IMR-90 (cell line): ENCODE results near the gene TMTC2. TPM values are rescaled to one million over a fixed set of nuclear protein-coding genes. Genes with fewer than 3 reads are reported as not detected.

Experiments used
- ATAC-seq: fragments of 200-7000 bp; cut with Tn5 transposase; 2 replicates; pipeline ENCODE4 v1.9.1; 2020; ENCODE audit warnings: low read depth, mild to moderate bottlenecking, moderate library complexity
- BruUV-seq: library from RNA; stranded (reverse); fragments of 400-500 nt; replicated peaks from 2 replicates; lab custom pipeline; 2021; lab: Mats Ljungman, UMichigan
- CTCF ChIA-PET: fragments of 300-600 bp; formaldehyde crosslinking; extraction: SDS; loops from one replicate; lab custom pipeline; 2021; ENCODE audit warnings: antibody characterized with exemption; lab: Yijun Ruan, JAX
- POLR2A ChIA-PET: fragments of 300-600 bp; sonication (Branson Sonifier 250); formaldehyde crosslinking; loops from one replicate; lab custom pipeline; 2022; ENCODE audit warnings: antibody characterized with exemption; ENCODE audit not compliant: unreplicated experiment; lab: Charles Lee
- DNase-seq: peaks from one replicate; pipeline ENCODE4 v3.0.0; 2013
- H2AFZ ChIP-seq: replicated peaks from 2 replicates; pipeline ENCODE3; 2013; ENCODE audit warnings: low read length, mild to moderate bottlenecking; ENCODE audit not compliant: poor library complexity
- H2AK5ac ChIP-seq: 2 replicates; pipeline ENCODE4 v1.6.1; 2013; ENCODE audit warnings: low read depth, low read length, inconsistent platforms
- H2AK9ac ChIP-seq: replicated peaks from 2 replicates; pipeline ENCODE3; 2013; ENCODE audit warnings: mild to moderate bottlenecking, low read depth, low read length, moderate library complexity; ENCODE audit not compliant: poor library complexity
- H2BK120ac ChIP-seq: 2 replicates; pipeline ENCODE4 v1.6.1; 2013; ENCODE audit warnings: low read depth, low read length, inconsistent platforms
- H2BK15ac ChIP-seq: 3 replicates; pipeline ENCODE4 v1.6.1; 2013; ENCODE audit warnings: low read depth, low read length, inconsistent platforms
- H2BK20ac ChIP-seq: 2 replicates; pipeline ENCODE4 v1.6.1; 2013; ENCODE audit warnings: low read depth, mild to moderate bottlenecking, inconsistent platforms, low read length, moderate library complexity
- H2BK5ac ChIP-seq: 2 replicates; pipeline ENCODE4 v1.6.1; 2013; ENCODE audit warnings: mild to moderate bottlenecking, low read depth, low read length, inconsistent platforms; ENCODE audit not compliant: poor library complexity, severe bottlenecking
- H3K14ac ChIP-seq: replicated peaks from 2 replicates; pipeline ENCODE4 v1.6.1; 2013; ENCODE audit warnings: low read depth, low read length, inconsistent platforms
- H3K18ac ChIP-seq: 2 replicates; pipeline ENCODE4 v1.6.1; 2013; ENCODE audit warnings: low read depth, low read length, control low read depth
- H3K23ac ChIP-seq: 2 replicates; pipeline ENCODE4 v1.6.1; 2013; ENCODE audit warnings: low read depth, low read length, inconsistent platforms
- H3K27ac ChIP-seq: 2 replicates; pipeline ENCODE4 v1.5.1; 2013; ENCODE audit warnings: mild to moderate bottlenecking, control low read depth, low read length; ENCODE audit not compliant: insufficient read depth
- H3K27me3 ChIP-seq: 2 replicates; pipeline ENCODE4 v1.6.1; 2013; ENCODE audit warnings: low read length; ENCODE audit not compliant: control insufficient read depth, insufficient read depth
- H3K36me3 ChIP-seq: 2 replicates; pipeline ENCODE4 v1.6.1; 2013; ENCODE audit warnings: low read length, mixed read lengths; ENCODE audit not compliant: control insufficient read depth, insufficient read depth
- H3K4ac ChIP-seq: 2 replicates; pipeline ENCODE4 v1.6.1; 2013; ENCODE audit warnings: low read depth, low read length, inconsistent platforms
- H3K4me1 ChIP-seq: 2 replicates; pipeline ENCODE4 v1.6.1; 2013; ENCODE audit warnings: low read length, mixed read lengths; ENCODE audit not compliant: control insufficient read depth, insufficient read depth
- H3K4me2 ChIP-seq: 2 replicates; pipeline ENCODE4 v1.6.1; 2013; ENCODE audit warnings: low read depth, mild to moderate bottlenecking, control low read depth, low read length, moderate library complexity
- H3K4me3 ChIP-seq: 2 replicates; pipeline ENCODE4 v1.5.1; 2013; ENCODE audit warnings: low read depth, mild to moderate bottlenecking, control low read depth, low read length, moderate library complexity; ENCODE audit not compliant: insufficient read depth
- H3K56ac ChIP-seq: 2 replicates; pipeline ENCODE4 v1.6.1; 2013; ENCODE audit warnings: low read length, inconsistent platforms; ENCODE audit not compliant: insufficient read depth; ENCODE audit errors: extremely low read depth
- H3K79me1 ChIP-seq, 2 experiments: 2 replicates each; pipeline ENCODE4 v1.6.1; 2013; ENCODE audit warnings: low read length in 2 of 2, inconsistent platforms in 1 of 2, low read depth in 1 of 2
- H3K9ac ChIP-seq: 2 replicates; pipeline ENCODE4 v1.6.1; 2013; ENCODE audit warnings: low read depth, low read length, control low read depth
- H3K9me1 ChIP-seq: 2 replicates; pipeline ENCODE4 v1.6.1; 2013; ENCODE audit warnings: low read length, inconsistent platforms; ENCODE audit not compliant: insufficient read depth
- H3K9me3 ChIP-seq: 2 replicates; pipeline ENCODE4 v1.6.1; 2013; ENCODE audit warnings: low read length; ENCODE audit not compliant: control insufficient read depth, insufficient read depth
- H4K20me1 ChIP-seq: 2 replicates; pipeline ENCODE4 v1.6.1; 2013; ENCODE audit warnings: low read length, inconsistent platforms; ENCODE audit not compliant: insufficient read depth
- H4K5ac ChIP-seq: 2 replicates; pipeline ENCODE4 v1.6.1; 2013; ENCODE audit warnings: mild to moderate bottlenecking, low read depth, low read length, control low read depth
- H4K8ac ChIP-seq, 2 experiments: 2 replicates each; pipeline ENCODE4 v1.6.1; 2013; ENCODE audit warnings: low read depth in 2 of 2, low read length in 2 of 2, control low read depth in 1 of 2, inconsistent platforms in 1 of 2
- H4K91ac ChIP-seq: 2 replicates; pipeline ENCODE4 v1.6.1; 2013; ENCODE audit warnings: low read depth, low read length, inconsistent platforms; ENCODE audit not compliant: insufficient read depth
- BHLHE40 ChIP-seq: fragments of 150-350 bp; IDR thresholded peaks from 2 replicates; pipeline ENCODE4 v1.6.1; 2016; ENCODE audit warnings: mild to moderate bottlenecking, low read depth, low read length
- CEBPB ChIP-seq: IDR thresholded peaks from 2 replicates; pipeline ENCODE4 v1.6.1; 2012; ENCODE audit warnings: low read depth, low read length, improper control_type of control experiment
- CHD1 ChIP-seq: IDR thresholded peaks from 2 replicates; pipeline ENCODE4 v1.6.1; 2012; ENCODE audit warnings: low read depth, low read length, improper control_type of control experiment
- FOS ChIP-seq: fragments of 150-350 bp; IDR thresholded peaks from 2 replicates; pipeline ENCODE4 v1.6.1; 2016; ENCODE audit warnings: low read depth, low read length
- MAFK ChIP-seq: IDR thresholded peaks from 2 replicates; pipeline ENCODE4 v1.6.1; 2012; ENCODE audit warnings: low read depth, low read length, improper control_type of control experiment
- MAZ ChIP-seq: IDR thresholded peaks from 2 replicates; pipeline ENCODE4 v1.6.1; 2012; ENCODE audit warnings: low read depth, mild to moderate bottlenecking, low read length, improper control_type of control experiment, moderate library complexity, borderline replicate concordance
- MXI1 ChIP-seq: IDR thresholded peaks from 2 replicates; pipeline ENCODE4 v1.6.1; 2012; ENCODE audit warnings: low read depth, mild to moderate bottlenecking, low read length, moderate library complexity, borderline replicate concordance
- NFE2L2 ChIP-seq: fragments of 150-350 bp; IDR thresholded peaks from 2 replicates; pipeline ENCODE4 v1.6.1; 2016; ENCODE audit warnings: low read depth, mild to moderate bottlenecking, low read length
- POLR2A ChIP-seq: IDR thresholded peaks from 2 replicates; pipeline ENCODE4 v1.6.1; 2012; ENCODE audit warnings: mild to moderate bottlenecking, low read depth, low read length
- RAD21 ChIP-seq: IDR thresholded peaks from 2 replicates; pipeline ENCODE4 v1.6.1; 2012; ENCODE audit warnings: low read length, improper control_type of control experiment
- RCOR1 ChIP-seq: IDR thresholded peaks from 2 replicates; pipeline ENCODE4 v1.6.1; 2012; ENCODE audit warnings: mild to moderate bottlenecking, low read length, improper control_type of control experiment; ENCODE audit not compliant: insufficient replicate concordance
- RFX5 ChIP-seq: IDR thresholded peaks from 2 replicates; pipeline ENCODE4 v1.8.0; 2012; ENCODE audit warnings: low read depth, mild to moderate bottlenecking, low read length, moderate library complexity
- SMC3 ChIP-seq: fragments of 150-350 bp; IDR thresholded peaks from 2 replicates; pipeline ENCODE4 v1.6.1; 2016; ENCODE audit warnings: low read depth, mild to moderate bottlenecking, antibody characterized with exemption, low read length, moderate library complexity
- WGBS, 2 experiments: methylation state at CpG; one replicate each; pipeline versions ENCODE4 v1.1.5 to v1.1.7; 2013; ENCODE audit warnings: missing lambda C conversion rate in 2 of 2; ENCODE audit not compliant: insufficient read length in 1 of 2; ENCODE audit errors: extremely low coverage in 2 of 2; 5-methylcytosine and 5-hydroxymethylcytosine counted together
- dilution Hi-C: fragments of 300-500 bp; cut with HindIII; formaldehyde crosslinking; loops from one replicate; pipeline ENCODE4 v1.14.3; 2018; ENCODE audit warnings: low sequenced_read_pairs; ENCODE audit not compliant: unreplicated experiment
- in situ Hi-C: fragments of 300-500 bp; cut with MboI; formaldehyde crosslinking; loops from 3 replicates; pipeline ENCODE4 v1.14.3; 2019; ENCODE audit warnings: low sequenced_read_pairs, inconsistent platforms, mixed read lengths
- intact Hi-C: fragments of 100-400 bp; cut with micrococcal nuclease; formaldehyde crosslinking; loops from 2 replicates; pipeline ENCODE4 v1.10.0; 2022
- polyA plus RNA-seq, 3 experiments: library from polyadenylated mRNA; depleted of rRNA; stranded (reverse); fragments of >200 nt; gene quantifications; 2 replicates each; pipeline ENCODE4 v1.2.3, GENCODE V29; 2012; ENCODE audit warnings: low replicate concordance in 1 of 3
- total RNA-seq: library from RNA; depleted of rRNA; stranded (reverse); fragments of >200 nt; gene quantifications from 2 replicates; pipeline ENCODE4 v1.2.3, GENCODE V29; 2012
- TF ChIP-seq, protein P1 (sequence below): fragments of 150-350 bp; IDR thresholded peaks from 2 replicates; pipeline ENCODE4 v1.6.1; 2016; ENCODE audit warnings: low read depth, mild to moderate bottlenecking, low read length, moderate library complexity, borderline replicate concordance
- TF ChIP-seq, protein P2 (sequence below): fragments of 150-350 bp; IDR thresholded peaks from 2 replicates; pipeline ENCODE4 v1.6.1; 2017; ENCODE audit warnings: mild to moderate bottlenecking, antibody characterized with exemption, low read length, low read depth
- TF ChIP-seq, protein P3 (sequence below): conservative IDR thresholded peaks from 2 replicates; pipeline ENCODE4 v1.5.1; 2012; ENCODE audit warnings: mild to moderate bottlenecking, low read depth, low read length, improper control_type of control experiment

Gene TMTC2
- total and polyA plus RNA-seq, 2 of the 4 experiments (the other 2 are of a cell fraction) = 0.56 to 1.4 TPM

DNA sequence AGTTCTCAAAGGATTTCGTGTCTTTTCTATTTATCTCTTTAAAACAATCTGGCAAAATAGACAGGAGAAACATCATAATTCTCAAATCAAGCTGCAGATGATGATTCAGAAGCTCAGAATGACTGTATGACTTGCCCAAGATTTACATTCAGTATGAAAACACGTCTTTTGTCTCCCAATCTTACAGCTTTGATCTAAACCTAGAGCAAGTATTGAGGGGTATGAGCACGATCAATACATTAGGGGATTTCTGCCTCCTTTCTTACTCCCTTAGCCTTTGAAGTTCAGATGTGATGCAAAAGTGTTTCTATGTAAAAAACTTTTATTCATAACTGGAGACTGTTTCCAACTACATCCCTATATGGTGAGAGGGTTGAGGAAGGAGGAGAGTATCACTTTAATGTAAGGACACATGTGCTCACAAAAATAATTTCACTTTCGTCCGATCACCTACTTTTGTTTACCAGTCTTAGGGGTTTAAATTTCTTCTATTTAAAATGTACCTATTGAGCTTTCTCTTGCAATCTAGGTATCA, 454.8 kb downstream of the TMTC2 start:
- peaks cover 9% of the 10 kb centered on the region for H3K9me3 ChIP-seq
- no peak overlapping the region for H3K14ac ChIP-seq
- intact Hi-C loops (no loop called here), dilution Hi-C loops (no loop called here), in situ Hi-C loops (no loop called here)
- no peak overlapping the region for H2AK9ac ChIP-seq
- no peaks in the 10 kb centered on the region for H3K27me3 ChIP-seq
- H2BK5ac ChIP-seq = no peak overlapping the region
- H3K79me1 ChIP-seq = no peaks in the 10 kb centered on the region
- ATAC-seq = no peak
- ChIA-PET CTCF (no interaction called here), POLR2A (no interaction called here)
- TF ChIP-seq NFE2L2 (no peak), RAD21 (no peak), MAFK (no peak), SMC3 (no peak), CHD1 (no peak), POLR2A (no peak), BHLHE40 (no peak), MXI1 (no peak), RCOR1 (no peak), RFX5 (no peak), MAZ (no peak), CEBPB (no peak), FOS (no peak)
- TF ChIP-seq, protein P1, sequence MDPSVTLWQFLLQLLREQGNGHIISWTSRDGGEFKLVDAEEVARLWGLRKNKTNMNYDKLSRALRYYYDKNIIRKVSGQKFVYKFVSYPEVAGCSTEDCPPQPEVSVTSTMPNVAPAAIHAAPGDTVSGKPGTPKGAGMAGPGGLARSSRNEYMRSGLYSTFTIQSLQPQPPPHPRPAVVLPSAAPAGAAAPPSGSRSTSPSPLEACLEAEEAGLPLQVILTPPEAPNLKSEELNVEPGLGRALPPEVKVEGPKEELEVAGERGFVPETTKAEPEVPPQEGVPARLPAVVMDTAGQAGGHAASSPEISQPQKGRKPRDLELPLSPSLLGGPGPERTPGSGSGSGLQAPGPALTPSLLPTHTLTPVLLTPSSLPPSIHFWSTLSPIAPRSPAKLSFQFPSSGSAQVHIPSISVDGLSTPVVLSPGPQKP = no peak
- TF ChIP-seq, protein P2, sequence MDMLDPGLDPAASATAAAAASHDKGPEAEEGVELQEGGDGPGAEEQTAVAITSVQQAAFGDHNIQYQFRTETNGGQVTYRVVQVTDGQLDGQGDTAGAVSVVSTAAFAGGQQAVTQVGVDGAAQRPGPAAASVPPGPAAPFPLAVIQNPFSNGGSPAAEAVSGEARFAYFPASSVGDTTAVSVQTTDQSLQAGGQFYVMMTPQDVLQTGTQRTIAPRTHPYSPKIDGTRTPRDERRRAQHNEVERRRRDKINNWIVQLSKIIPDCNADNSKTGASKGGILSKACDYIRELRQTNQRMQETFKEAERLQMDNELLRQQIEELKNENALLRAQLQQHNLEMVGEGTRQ = no peak
- TF ChIP-seq, protein P3, sequence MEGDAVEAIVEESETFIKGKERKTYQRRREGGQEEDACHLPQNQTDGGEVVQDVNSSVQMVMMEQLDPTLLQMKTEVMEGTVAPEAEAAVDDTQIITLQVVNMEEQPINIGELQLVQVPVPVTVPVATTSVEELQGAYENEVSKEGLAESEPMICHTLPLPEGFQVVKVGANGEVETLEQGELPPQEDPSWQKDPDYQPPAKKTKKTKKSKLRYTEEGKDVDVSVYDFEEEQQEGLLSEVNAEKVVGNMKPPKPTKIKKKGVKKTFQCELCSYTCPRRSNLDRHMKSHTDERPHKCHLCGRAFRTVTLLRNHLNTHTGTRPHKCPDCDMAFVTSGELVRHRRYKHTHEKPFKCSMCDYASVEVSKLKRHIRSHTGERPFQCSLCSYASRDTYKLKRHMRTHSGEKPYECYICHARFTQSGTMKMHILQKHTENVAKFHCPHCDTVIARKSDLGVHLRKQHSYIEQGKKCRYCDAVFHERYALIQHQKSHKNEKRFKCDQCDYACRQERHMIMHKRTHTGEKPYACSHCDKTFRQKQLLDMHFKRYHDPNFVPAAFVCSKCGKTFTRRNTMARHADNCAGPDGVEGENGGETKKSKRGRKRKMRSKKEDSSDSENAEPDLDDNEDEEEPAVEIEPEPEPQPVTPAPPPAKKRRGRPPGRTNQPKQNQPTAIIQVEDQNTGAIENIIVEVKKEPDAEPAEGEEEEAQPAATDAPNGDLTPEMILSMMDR = no peak
- no peak overlapping the region for H4K91ac ChIP-seq
- H2BK15ac ChIP-seq = no peak overlapping the region
- 40% methylated on average over 1 of the region's 5 CpGs; no CpG with 5 or more reads in 1 of the 2 experiments for WGBS, 2 experiments
- no peak overlapping the region for H3K9ac ChIP-seq
- no peak overlapping the region for H2AK5ac ChIP-seq
- no peaks in the 10 kb centered on the region for H3K36me3 ChIP-seq
- no peak overlapping the region for H3K18ac ChIP-seq
- H2BK120ac ChIP-seq = no peak overlapping the region
- H3K4me3 ChIP-seq = no peak overlapping the region
- H3K23ac ChIP-seq = no peak overlapping the region
- H3K27ac ChIP-seq = no peak overlapping the region
- no peaks in the 10 kb centered on the region for H3K4me1 ChIP-seq
- no peak overlapping the region for H3K4ac ChIP-seq
- no peaks in the 10 kb centered on the region for H3K9me1 ChIP-seq
- H4K8ac ChIP-seq = no peak overlapping the region
- BruUV-seq = no TSS peak
- no peak overlapping the region for H2BK20ac ChIP-seq
- H4K20me1 ChIP-seq = no peaks in the 10 kb centered on the region
- H4K5ac ChIP-seq = no peak overlapping the region
- no peak for DNase-seq
- H2AFZ ChIP-seq = no peak overlapping the region
- no peak overlapping the region for H3K4me2 ChIP-seq
- no peak overlapping the region for H3K56ac ChIP-seq
